IPS-NIHi7 (cell line): ENCODE data around the gene UCN3.
A peak's percentile ranks its signal among the peaks of the same experiment; 100 is the strongest.
"Not testable (repeated sequence)": the region's sequence is repeated elsewhere in the genome, so short reads cannot be mapped to it uniquely, and the experiment has no call there.

Experiments
- DNase-seq: peaks from one replicate; pipeline ENCODE4 v3.0.0; 2012; ENCODE audit warnings: mixed read lengths; ENCODE audit errors: extremely low spot score

The UCN3 gene

DNA sequence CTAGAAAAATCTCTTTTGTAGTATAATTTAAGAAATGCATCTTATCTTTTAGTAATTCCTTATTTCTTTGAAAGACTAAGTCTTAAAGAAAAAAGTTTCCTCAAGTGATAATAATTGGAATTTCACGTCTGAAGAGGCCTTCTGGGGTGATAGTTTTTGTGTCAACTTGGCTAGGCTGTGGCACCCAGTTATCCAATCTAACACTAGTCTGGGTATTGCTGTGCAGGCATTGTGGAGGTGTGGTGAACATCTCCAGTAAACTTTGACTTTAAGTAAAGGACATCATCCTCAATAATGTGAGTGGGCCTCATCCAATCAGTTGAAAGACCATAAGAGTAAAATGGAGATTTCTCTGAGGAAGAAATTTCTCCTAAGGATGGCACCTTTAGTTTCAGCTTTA lies 42.2 kb downstream of the UCN3 start:
- DNase-seq, result no peak

GRCh38 chr10:5410787-5411186 lies 46.0 kb downstream of the UCN3 start:
- DNase-seq, result not testable (repeated sequence)

DNA sequence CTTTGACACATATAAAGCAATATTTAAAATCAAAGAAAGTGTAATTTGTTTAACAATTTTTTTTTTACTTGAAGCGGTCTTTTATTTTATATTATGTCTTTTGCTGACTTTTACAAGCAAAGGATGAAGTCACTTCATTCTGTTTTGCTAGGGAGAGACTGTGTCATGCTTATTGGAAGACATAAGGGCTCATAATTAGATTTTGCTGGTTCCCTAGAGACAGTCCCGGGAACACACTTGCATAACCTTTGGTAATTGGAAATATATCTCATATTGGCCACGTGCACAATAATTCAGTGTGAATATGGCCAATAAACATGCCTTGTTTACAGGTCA lies 47.1 kb downstream of the UCN3 start:
- no peak for DNase-seq

DNA sequence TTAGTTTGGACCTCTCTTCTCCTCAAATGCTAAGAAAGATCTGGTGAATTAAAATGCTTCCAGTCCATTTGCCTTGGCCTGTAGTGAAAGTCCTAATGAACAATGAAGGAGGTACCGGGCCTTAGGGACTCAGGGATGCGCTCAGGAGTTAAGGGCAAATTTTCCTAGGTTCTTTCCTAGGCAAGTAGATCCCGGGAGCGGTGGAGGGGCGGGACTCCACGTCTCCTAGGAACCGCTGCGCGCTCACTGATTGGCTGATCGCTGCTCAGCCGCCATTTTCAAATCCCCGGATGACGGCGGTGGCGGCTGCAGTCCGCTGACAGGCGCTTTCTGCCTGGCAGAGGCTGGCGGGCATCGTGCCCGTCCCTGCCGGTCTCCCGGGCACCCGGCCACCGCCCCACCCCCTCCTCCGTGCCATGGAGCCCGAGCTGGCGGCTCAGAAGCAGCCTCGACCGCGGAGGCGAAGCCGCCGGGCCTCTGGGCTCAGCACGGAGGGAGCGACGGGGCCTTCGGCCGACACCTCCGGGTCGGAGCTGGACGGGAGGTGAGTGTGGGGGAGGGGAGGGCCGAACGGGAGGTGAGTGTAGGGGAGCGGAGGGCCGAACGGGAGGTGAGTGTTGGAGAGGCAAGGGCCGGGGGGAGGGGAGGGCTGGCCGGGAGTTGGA lies 47.6 kb downstream of the UCN3 start, which contains the start of gene NET1:
NET1 (plus strand) TSS at position 281 of the 665 bp plus-strand sequence; CDS start at position 417, 136 bp downstream.
- DNase-seq, result peak; percentile 99

GRCh38 chr10:5413012-5413938 lies 48.5 kb downstream of the UCN3 start:
- DNase-seq, result peak; percentile 31

DNA sequence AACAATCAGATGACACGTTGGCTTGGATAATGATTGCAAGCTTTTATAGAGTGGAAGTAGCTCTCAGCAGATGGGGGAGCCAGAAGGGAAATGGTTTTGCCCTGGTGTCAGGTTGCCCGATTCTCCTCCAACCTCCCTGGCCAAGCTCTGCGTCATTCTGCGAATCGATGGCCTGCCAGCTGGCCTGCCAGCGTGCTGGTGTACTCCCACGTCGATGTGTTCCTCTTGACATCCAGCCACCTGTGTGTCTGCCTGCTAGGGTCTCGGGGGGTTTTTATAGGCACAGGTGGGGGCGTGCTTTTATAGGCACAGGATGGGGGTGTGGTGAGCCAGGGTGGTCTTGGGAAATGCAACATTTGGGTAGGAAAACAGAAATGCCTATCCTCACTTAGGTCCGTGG lies 52.2 kb downstream of the UCN3 start:
- DNase-seq, result no peak

DNA sequence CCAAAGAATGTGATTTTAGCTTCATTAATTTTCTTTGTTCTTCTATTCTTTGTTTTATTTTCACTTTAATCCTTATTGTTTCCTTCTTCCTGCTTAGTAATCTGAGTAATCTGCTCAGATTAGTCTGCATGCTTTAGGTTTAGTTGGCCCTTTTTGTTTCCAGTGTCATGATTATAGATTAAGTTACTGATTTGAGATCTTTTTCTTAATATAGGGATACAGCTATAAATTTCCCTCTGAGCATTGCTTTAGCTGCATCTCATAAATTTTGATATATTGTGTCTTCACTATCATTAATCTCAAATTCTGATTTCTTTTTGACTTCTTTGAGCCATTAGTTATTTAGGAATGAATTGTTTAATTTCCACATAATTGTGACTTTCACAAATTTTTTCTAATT lies 53.8 kb downstream of the UCN3 start:
- no peak for DNase-seq

DNA sequence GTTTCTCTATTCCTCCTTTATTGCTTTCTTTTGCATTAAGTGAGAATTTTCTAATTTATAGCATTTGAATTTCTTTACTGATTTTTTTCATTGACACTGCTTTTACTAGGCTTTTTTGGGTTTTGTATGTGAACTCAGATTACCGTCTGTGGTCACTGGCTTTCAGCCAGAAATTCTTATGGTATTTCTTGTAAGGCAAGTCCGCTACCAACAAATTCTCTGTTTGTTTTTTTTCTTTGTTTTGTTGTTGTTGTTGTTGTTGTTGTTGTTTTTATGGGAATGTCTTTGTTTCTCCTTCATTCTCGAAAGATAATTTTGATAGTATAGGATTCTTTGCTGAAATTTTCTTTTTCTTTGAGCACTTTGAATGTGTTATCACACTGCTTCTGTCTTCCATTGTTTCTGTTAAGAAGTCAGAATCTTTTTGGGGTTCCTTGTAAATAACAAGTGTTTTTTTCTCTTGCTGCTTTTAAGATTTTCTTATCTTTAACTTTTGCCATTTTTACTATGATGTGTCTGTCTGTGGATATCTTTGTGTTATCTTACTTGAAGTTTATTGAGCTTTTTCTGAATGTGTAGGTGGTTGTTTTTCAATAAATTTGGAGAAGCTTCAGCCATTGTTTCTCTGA lies 54.8 kb downstream of the UCN3 start:
- no peak for DNase-seq

DNA sequence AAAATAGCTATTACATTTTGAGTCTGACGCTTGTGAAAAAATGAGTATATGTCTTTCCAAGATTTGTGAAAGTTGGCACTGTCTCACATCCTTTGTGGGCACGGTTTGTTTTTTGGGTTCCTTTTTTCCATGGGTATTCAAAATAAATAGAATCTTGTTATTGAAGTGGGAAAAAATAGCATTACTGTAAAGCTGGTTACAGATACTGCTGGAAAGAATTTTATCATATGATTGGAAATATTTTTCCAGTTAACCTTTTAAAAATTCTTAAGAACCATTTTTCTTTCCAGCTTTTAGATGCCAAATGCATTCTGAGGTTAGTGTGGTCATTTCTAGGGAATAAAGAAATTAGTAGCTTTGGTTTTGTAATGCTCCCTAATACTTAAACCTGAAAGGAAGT lies 59.0 kb downstream of the UCN3 start:
- DNase-seq, result no peak
